Tibial nerve (tissue), 4 donors: ENCODE results near the gene ACADSB.

Experiments used
- EP300 ChIP-seq, 2 donors: sonication (generic); formaldehyde crosslinking; IDR thresholded peaks; one replicate each; pipeline ENCODE4 v1.6.1; 2017; ENCODE audit warnings: antibody characterized with exemption in 2 of 2, mild to moderate bottlenecking in 1 of 2
- TF ChIP-seq, protein P1 (sequence below), 5 experiments: fragments of 200-600 bp in 3 of 5; fragments of 450-650 bp in 2 of 5; sonication (generic) in 3 of 5; IDR thresholded peaks; one replicate each; pipeline ENCODE4 v1.5.1; 2016 to 2019; ENCODE audit warnings: antibody characterized with exemption in 5 of 5, mild to moderate bottlenecking in 3 of 5, moderate library complexity in 2 of 5

DNA sequence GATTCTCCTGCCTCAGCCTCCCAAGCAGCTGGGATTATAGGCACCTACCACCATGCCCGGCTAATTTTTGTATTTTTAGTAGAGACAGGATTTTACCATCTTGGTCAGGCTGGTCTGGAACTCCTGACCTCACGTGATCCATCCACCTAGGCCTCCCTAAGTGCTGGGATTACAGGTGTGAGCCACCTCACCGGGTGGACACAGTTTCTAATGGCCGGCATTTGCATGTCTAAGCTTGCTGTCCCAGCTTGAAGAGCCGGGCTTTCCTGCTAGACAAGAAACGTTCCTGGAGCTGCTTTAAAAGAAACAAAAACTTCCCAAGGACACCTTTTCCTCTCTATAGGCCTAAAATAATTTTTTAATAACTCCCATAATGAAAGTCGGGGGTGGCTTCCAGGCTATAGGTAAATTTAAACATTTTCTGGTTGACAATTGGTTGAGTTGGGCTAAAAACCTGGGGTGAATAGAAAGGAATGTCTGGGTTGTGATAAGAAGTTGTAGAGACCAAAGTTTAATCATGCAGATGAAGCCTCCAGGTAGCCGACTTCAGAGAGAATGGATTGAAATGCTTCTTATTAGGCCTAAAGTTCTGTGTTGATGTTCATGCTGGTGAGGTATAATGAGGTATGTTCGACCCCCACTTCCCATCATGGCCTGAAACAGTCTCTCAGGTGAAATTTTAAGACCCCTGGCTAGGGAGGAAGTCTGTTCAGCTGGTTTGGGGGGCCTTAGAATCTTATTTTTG, 8.8 kb downstream of the ACADSB start:
- TF ChIP-seq, protein P1, sequence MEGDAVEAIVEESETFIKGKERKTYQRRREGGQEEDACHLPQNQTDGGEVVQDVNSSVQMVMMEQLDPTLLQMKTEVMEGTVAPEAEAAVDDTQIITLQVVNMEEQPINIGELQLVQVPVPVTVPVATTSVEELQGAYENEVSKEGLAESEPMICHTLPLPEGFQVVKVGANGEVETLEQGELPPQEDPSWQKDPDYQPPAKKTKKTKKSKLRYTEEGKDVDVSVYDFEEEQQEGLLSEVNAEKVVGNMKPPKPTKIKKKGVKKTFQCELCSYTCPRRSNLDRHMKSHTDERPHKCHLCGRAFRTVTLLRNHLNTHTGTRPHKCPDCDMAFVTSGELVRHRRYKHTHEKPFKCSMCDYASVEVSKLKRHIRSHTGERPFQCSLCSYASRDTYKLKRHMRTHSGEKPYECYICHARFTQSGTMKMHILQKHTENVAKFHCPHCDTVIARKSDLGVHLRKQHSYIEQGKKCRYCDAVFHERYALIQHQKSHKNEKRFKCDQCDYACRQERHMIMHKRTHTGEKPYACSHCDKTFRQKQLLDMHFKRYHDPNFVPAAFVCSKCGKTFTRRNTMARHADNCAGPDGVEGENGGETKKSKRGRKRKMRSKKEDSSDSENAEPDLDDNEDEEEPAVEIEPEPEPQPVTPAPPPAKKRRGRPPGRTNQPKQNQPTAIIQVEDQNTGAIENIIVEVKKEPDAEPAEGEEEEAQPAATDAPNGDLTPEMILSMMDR (IDR thresholded peaks at IDR 0.05), result no peak
- TF ChIP-seq EP300 (IDR thresholded peaks at IDR 0.05), result no peak
